ENCODE data around the gene TMEM80.

DNA sequence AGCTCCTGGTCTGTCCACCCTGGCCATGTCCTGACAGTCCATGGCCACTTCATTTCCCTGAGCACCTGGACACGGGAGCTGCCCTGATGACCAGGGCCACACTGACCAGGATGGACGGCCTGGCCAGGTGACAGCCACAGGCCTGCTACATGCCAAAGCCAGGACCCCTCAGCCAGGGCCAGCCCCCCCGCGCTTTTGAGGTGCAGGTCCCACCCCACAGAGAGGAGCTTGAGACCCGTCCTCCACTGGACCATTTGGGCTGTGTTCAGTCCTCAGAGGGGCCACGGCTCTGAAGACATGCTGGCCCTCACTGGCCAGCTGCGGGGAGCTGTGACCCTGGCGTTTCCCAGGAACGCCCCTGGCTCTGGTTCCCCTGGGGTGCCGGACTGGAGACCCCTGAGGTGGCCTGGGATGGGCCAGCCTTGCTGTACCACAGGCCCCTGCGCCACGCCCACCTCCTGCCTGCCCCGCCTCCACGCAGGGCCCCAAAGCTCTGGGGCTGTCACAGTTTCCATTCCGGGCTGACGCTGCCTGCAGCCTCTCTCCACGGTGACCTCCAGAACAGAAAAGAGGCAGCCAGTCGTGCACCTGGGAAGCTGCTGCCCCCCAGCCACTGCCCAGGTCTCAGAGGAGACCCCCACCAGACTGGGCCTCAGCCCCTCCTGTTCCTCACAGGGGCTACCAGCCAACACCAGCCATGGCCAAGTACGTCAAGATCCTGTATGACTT lies 28.6 kb downstream of the TMEM80 start:
- TF ChIP-seq CTCF (IDR thresholded peaks at IDR 0.05) = no peak
- no peak for TF ChIP-seq POLR2AphosphoS5 (IDR thresholded peaks at IDR 0.05; ENCODE audit: low read depth, low read length)
- TF ChIP-seq SIN3A (IDR thresholded peaks at IDR 0.05; ENCODE audit: borderline replicate concordance, insufficient read depth, low read depth, low read length) = no peak
